ENCODE results near the gene ANO9. TPM values are rescaled to one million over a fixed set of nuclear protein-coding genes. Genes with fewer than 3 reads are reported as not detected.

Gene ANO9
- total RNA-seq (21.8 TPM), polyA plus RNA-seq (ENCODE audit: insufficient read depth, low read depth, low replicate concordance) (11.3 TPM)
- long read RNA-seq, donor 1: 0 reads
- long read RNA-seq, donor 2: 0 reads
- long read RNA-seq, donor 3: 0 reads
- long read RNA-seq, donor 4, partial matches to known transcripts: 0 of 10 reads
- long read RNA-seq, donor 4, other reads (novel, unspliced or antisense): 10 of 10 reads
- long read RNA-seq, donor 5: 0 reads
- long read RNA-seq, donor 6, partial matches to known transcripts: 7 of 7 reads
- long read RNA-seq, donor 6, other reads (novel, unspliced or antisense): 0 of 7 reads
- long read RNA-seq, donor 7, partial matches to known transcripts: 5 of 13 reads
- long read RNA-seq, donor 7, other reads (novel, unspliced or antisense): 7 of 13 reads
- long read RNA-seq, donor 8: 0 reads
- long read RNA-seq, donor 9: 0 reads
- long read RNA-seq, donor 10, partial matches to known transcripts: 6 of 12 reads
- long read RNA-seq, donor 10, other reads (novel, unspliced or antisense): 6 of 12 reads

GRCh38 chr11:441418-442274 lies at the start of gene ANO9:
TSS of gene ANO9 (minus strand) at chr11:442011. CDS start at chr11:441926, 85 bp downstream.
- Histone ChIP-seq H3K9ac (ENCODE audit: low read length in 3 of 3) (no peak within 1 kb of the TSS), H3K27ac (ENCODE audit: low read depth in 2 of 2, low read length in 2 of 2) (no peak within 1 kb of the TSS), H3K36me3 (ENCODE audit: control insufficient read depth in 2 of 3, insufficient read depth in 3 of 3, low read length in 3 of 3) (no peaks in the 10 kb centered on the region), H3K27me3 (ENCODE audit: control insufficient read depth, insufficient read depth, low read length) (no peaks in the 10 kb centered on the region), H3K4me3 (ENCODE audit: low read length in 3 of 3) (peak within 1 kb of the TSS in 1 of 3 donors; percentile 25), H3K4me1 (ENCODE audit: control insufficient read depth in 2 of 3, insufficient read depth in 2 of 3, low read depth in 1 of 3, low read length in 3 of 3) (peaks cover 0 to 5% (median 0%) of the 10 kb centered on the region in 3 donors), H3K9me3 (ENCODE audit: control insufficient read depth in 2 of 3, insufficient read depth in 1 of 3, low read length in 3 of 3) (no peaks in the 10 kb centered on the region)
- intact Hi-C loops (cut with DNase I): no loop called here
- DNase-seq (peak; percentile 73 to 85 (median 77)), FAIRE-seq (no peak)
- no peak for TF ChIP-seq CTCF (IDR thresholded peaks at IDR 0.05; ENCODE audit: borderline replicate concordance, extremely low read depth, insufficient read depth)

GRCh38 chr11:491358-491757 lies 49.5 kb upstream of the ANO9 start:
- intact Hi-C loops (cut with DNase I): no loop called here
- TF ChIP-seq CTCF (IDR thresholded peaks at IDR 0.05; ENCODE audit: borderline replicate concordance, extremely low read depth, insufficient read depth): no peak
- Histone ChIP-seq H3K27me3 (ENCODE audit: control insufficient read depth, insufficient read depth, low read length) (no peaks in the 10 kb centered on the region), H3K9ac (ENCODE audit: low read length in 3 of 3) (no peak overlapping the region), H3K27ac (ENCODE audit: low read depth in 2 of 2, low read length in 2 of 2) (no peak overlapping the region), H3K36me3 (ENCODE audit: control insufficient read depth in 2 of 3, insufficient read depth in 3 of 3, low read length in 3 of 3) (peaks cover 0 to 11% (median 4%) of the 10 kb centered on the region in 3 donors), H3K9me3 (ENCODE audit: control insufficient read depth in 2 of 3, insufficient read depth in 1 of 3, low read length in 3 of 3) (no peaks in the 10 kb centered on the region), H3K4me3 (ENCODE audit: low read length in 3 of 3) (no peak overlapping the region), H3K4me1 (ENCODE audit: control insufficient read depth in 2 of 3, insufficient read depth in 2 of 3, low read depth in 1 of 3, low read length in 3 of 3) (no peaks in the 10 kb centered on the region)
- FAIRE-seq (no peak), DNase-seq (no peak)

- Histone ChIP-seq H3K9me3 (ENCODE audit: control insufficient read depth in 2 of 3, insufficient read depth in 1 of 3, low read length in 3 of 3) (no peaks in the 10 kb centered on the region), H3K4me3 (ENCODE audit: low read length in 3 of 3) (no peak overlapping the region), H3K36me3 (ENCODE audit: control insufficient read depth in 2 of 3, insufficient read depth in 3 of 3, low read length in 3 of 3) (peaks cover 0 to 9% (median 4%) of the 10 kb centered on the region in 3 donors), H3K4me1 (ENCODE audit: control insufficient read depth in 2 of 3, insufficient read depth in 2 of 3, low read depth in 1 of 3, low read length in 3 of 3) (no peaks in the 10 kb centered on the region), H3K27ac (ENCODE audit: low read depth in 2 of 2, low read length in 2 of 2) (no peak overlapping the region), H3K9ac (ENCODE audit: low read length in 3 of 3) (no peak overlapping the region), H3K27me3 (ENCODE audit: control insufficient read depth, insufficient read depth, low read length) (no peaks in the 10 kb centered on the region)
- DNase-seq (peak in 2 of 5 donors; percentile 35 to 49), FAIRE-seq (no peak)
- TF ChIP-seq CTCF (IDR thresholded peaks at IDR 0.05; ENCODE audit: borderline replicate concordance, extremely low read depth, insufficient read depth): no peak
- intact Hi-C loops (cut with DNase I): no loop called here
Observed at GRCh38 chr11:490930-491260, 49.1 kb upstream of the ANO9 start.
